Testis (tissue), 5 donors: ENCODE results near the gene GATAD2A. TPM values are rescaled to one million over a fixed set of nuclear protein-coding genes. Genes with fewer than 3 reads are reported as not detected.

ENCODE experiments used
- DNase-seq: peaks from one replicate; pipeline ENCODE4 v3.0.0-alpha.2; 2019
- H3K27ac ChIP-seq, 2 donors: fragments of 200-600 bp; sonication (generic); one replicate each; pipeline ENCODE4 v1.5.1; 2019
- H3K27me3 ChIP-seq: fragments of 200-600 bp; sonication (generic); one replicate; pipeline ENCODE4 v1.5.1; 2019
- H3K36me3 ChIP-seq: fragments of 200-600 bp; sonication (generic); one replicate; pipeline ENCODE4 v1.5.1; 2017; ENCODE audit warnings: low read depth; ENCODE audit errors: missing control alignments
- H3K4me1 ChIP-seq: fragments of 200-600 bp; sonication (generic); one replicate; pipeline ENCODE4 v1.5.1; 2019
- H3K4me3 ChIP-seq, 2 donors: fragments of 200-600 bp; sonication (generic); one replicate each; pipeline ENCODE4 v1.5.1; 2017 to 2019
- H3K9me3 ChIP-seq: fragments of 200-600 bp; sonication (generic); one replicate; pipeline ENCODE4 v1.5.1; 2017
- CTCF ChIP-seq, 3 experiments: fragments of 450-650 bp in 2 of 3; fragments of 200-600 bp in 1 of 3; sonication (generic) in 1 of 3; IDR thresholded peaks; one replicate each; pipeline ENCODE4 v1.5.1; 2016 to 2019; ENCODE audit warnings: antibody characterized with exemption in 3 of 3, mild to moderate bottlenecking in 2 of 3, moderate library complexity in 1 of 3
- POLR2A ChIP-seq: fragments of 450-650 bp; IDR thresholded peaks from one replicate; pipeline ENCODE4 v1.6.1; 2017; ENCODE audit warnings: antibody characterized with exemption, mild to moderate bottlenecking, moderate library complexity
- WGBS, 2 donors: methylation state at CpG; one replicate each; pipeline ENCODE4 v1.1.5; 2018; 5-methylcytosine and 5-hydroxymethylcytosine counted together
- intact Hi-C: fragments of 100-400 bp; cut with DNase I; formaldehyde crosslinking; loops from one replicate; pipeline ENCODE4 v1.15.1; 2023; ENCODE audit warnings: low total_unique reads
- long read RNA-seq, 2 donors: transcript quantifications; one replicate each; lab custom pipeline, GENCODE V29; 2026
- polyA plus RNA-seq: library from polyadenylated mRNA; stranded (reverse); fragments of 350-450 nt; fragmentation: Illumina TruSeq; extraction: RNeasy Lipid Tissue Mini Kit (QIAGEN cat#74804); gene quantifications from one replicate; pipeline ENCODE4 v1.2.3, GENCODE V29; 2014; ENCODE audit warnings: low read depth, low replicate concordance; ENCODE audit not compliant: insufficient read depth
- total RNA-seq, 2 donors: library from RNA; depleted of rRNA; stranded (reverse); fragments of >200 nt; gene quantifications; one replicate each; pipeline ENCODE4 v1.2.3, GENCODE V29; 2016

GATAD2A gene, protein sequence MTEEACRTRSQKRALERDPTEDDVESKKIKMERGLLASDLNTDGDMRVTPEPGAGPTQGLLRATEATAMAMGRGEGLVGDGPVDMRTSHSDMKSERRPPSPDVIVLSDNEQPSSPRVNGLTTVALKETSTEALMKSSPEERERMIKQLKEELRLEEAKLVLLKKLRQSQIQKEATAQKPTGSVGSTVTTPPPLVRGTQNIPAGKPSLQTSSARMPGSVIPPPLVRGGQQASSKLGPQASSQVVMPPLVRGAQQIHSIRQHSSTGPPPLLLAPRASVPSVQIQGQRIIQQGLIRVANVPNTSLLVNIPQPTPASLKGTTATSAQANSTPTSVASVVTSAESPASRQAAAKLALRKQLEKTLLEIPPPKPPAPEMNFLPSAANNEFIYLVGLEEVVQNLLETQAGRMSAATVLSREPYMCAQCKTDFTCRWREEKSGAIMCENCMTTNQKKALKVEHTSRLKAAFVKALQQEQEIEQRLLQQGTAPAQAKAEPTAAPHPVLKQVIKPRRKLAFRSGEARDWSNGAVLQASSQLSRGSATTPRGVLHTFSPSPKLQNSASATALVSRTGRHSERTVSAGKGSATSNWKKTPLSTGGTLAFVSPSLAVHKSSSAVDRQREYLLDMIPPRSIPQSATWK
- total RNA-seq (100 to 1,000 TPM; 163 to 197 TPM), polyA plus RNA-seq (109 TPM)
- long read RNA-seq, donor 1, partial matches to known transcripts, result 14 of 16 reads
- long read RNA-seq, donor 1, other reads (novel, unspliced or antisense), result 0 of 16 reads
- long read RNA-seq, donor 2, partial matches to known transcripts, result 50 of 50 reads
- long read RNA-seq, donor 2, other reads (novel, unspliced or antisense), result 0 of 50 reads

GRCh38 chr19:19404879-19405860, at the start of gene GATAD2A:
Gene GATAD2A, plus strand, starts transcription at chr19:19405675. Its CDS starts 59,671 bp downstream, at chr19:19465346.
- H3K9me3 ChIP-seq, result no peaks in the 10 kb centered on the region

DNA sequence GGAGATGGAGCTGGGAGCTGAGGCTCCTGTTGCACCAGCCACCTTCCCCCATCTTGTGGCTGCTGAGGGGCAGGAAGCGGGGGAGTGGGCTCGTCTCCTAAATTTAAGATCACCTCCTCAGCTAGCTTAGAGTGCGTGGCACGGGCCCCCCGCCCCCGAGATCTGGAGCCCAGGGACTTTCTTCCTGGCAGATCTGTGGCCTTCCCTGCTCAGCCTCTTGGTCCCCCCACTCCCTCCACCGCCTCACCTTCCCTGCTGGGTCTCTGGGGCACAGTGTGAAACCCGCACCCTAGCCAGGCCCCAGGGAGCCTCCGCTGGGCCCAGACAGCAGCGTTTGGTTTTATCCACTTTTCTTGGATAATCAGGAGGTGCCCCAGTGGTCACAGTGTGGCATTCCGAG, 49.0 kb upstream of the GATAD2A start:
- Histone ChIP-seq H3K4me1 (peaks cover 7% of the 10 kb centered on the region), H3K36me3 (no peaks in the 10 kb centered on the region), H3K27me3 (no peaks in the 10 kb centered on the region), H3K9me3 (no peaks in the 10 kb centered on the region), H3K4me3 (no peak overlapping the region), H3K27ac (no peak overlapping the region)
- intact Hi-C loops, result no loop called here
- TF ChIP-seq CTCF (IDR thresholded peaks at IDR 0.05), result no peak
- no peak for TF ChIP-seq POLR2A
- DNase-seq, result no peak
- 89 to 96% methylated on average over 9 to 11 of the region's 11 CpGs for WGBS, 2 donors

More at GRCh38 chr19:19404879-19405860, at the start of gene GATAD2A:
- 4 to 5% methylated on average over 19 to 47 of the region's 90 CpGs for whole genome bisulfite sequencing, 2 donors
- Histone ChIP-seq H3K36me3 (no peaks in the 10 kb centered on the region), H3K4me1 (peaks cover 42% of the 10 kb centered on the region), H3K4me3 (peak within 1 kb of the TSS; percentile 93 to 94), H3K27ac (peak within 1 kb of the TSS; percentile 78 to 93), H3K27me3 (no peaks in the 10 kb centered on the region)
- TF ChIP-seq CTCF (IDR thresholded peaks at IDR 0.05) (peak in 1 of 3 experiments; percentile 34), POLR2A (no peak)
- peak; percentile 97 for DNase-seq
- intact Hi-C loops, result no loop called here

- intact Hi-C loops, result no loop called here
Observed at GRCh38 chr19:19356901-19357566, 48.4 kb upstream of the GATAD2A start.

More at GRCh38 chr19:19356901-19357566, 48.4 kb upstream of the GATAD2A start:
- Histone ChIP-seq H3K9me3 (no peaks in the 10 kb centered on the region), H3K4me1 (peaks cover 7% of the 10 kb centered on the region), H3K27ac (no peak overlapping the region), H3K36me3 (no peaks in the 10 kb centered on the region), H3K4me3 (no peak overlapping the region), H3K27me3 (no peaks in the 10 kb centered on the region)
- 88 to 93% methylated on average over 9 to 13 of the region's 13 CpGs for WGBS, 2 donors
- no peak for DNase-seq
- TF ChIP-seq CTCF (IDR thresholded peaks at IDR 0.05), result no peak
